ENCODE data around the gene SUGCT.

DNA sequence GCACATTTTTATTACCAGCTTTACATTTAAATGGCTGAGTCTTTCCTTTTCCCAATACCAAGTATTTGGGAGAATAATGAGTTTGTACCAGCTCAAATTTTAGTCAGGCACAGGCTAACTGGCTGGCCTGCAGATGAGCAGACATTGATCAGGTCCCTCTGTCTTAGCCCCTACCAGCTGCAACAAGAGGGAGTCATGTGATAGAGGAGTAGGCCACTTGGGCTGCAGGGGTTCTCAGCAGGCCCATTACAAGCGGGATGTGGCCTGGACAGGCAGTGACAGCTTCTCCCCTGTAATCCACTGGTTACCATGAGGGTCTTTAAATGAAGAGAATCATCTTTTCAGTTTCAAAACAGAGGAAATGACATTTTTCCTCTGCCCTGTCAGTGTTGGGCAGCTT is 283.6 kb downstream of the SUGCT start:
- TF ChIP-seq EZH2phosphoT487 (IDR thresholded peaks at IDR 0.05; ENCODE audit: low read length), result no peak
- TF ChIP-seq, protein P1, sequence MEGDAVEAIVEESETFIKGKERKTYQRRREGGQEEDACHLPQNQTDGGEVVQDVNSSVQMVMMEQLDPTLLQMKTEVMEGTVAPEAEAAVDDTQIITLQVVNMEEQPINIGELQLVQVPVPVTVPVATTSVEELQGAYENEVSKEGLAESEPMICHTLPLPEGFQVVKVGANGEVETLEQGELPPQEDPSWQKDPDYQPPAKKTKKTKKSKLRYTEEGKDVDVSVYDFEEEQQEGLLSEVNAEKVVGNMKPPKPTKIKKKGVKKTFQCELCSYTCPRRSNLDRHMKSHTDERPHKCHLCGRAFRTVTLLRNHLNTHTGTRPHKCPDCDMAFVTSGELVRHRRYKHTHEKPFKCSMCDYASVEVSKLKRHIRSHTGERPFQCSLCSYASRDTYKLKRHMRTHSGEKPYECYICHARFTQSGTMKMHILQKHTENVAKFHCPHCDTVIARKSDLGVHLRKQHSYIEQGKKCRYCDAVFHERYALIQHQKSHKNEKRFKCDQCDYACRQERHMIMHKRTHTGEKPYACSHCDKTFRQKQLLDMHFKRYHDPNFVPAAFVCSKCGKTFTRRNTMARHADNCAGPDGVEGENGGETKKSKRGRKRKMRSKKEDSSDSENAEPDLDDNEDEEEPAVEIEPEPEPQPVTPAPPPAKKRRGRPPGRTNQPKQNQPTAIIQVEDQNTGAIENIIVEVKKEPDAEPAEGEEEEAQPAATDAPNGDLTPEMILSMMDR (IDR thresholded peaks at IDR 0.05; ENCODE audit: low read length), result no peak
- TF ChIP-seq EZH2 (optimal IDR thresholded peaks at IDR 0.05; ENCODE audit: low read depth, low read length), result no peak
